Fibroblast of the conjunctiva (primary cell): ENCODE measurements around the gene PLB1.

Experiments
- DNase-seq: peaks from one replicate; pipeline ENCODE4 v3.0.0-alpha.2; 2010; ENCODE audit warnings: low read depth

The PLB1 gene

GRCh38 chr2:28565720-28566295 is 69.9 kb downstream of the PLB1 start:
- DNase-seq = no peak

GRCh38 chr2:28566521-28567041 is 70.7 kb downstream of the PLB1 start:
- peak; percentile 59 for DNase-seq

GRCh38 chr2:28567061-28567471 is 71.2 kb downstream of the PLB1 start:
- no peak for DNase-seq

- DNase-seq = no peak
Measured at GRCh38 chr2:28568036-28568435, 72.2 kb downstream of the PLB1 start.

GRCh38 chr2:28568533-28568932 is 72.7 kb downstream of the PLB1 start:
- DNase-seq = no peak

GRCh38 chr2:28570431-28570830 is 74.6 kb downstream of the PLB1 start:
- DNase-seq = no peak

GRCh38 chr2:28576714-28577113 is 80.9 kb downstream of the PLB1 start:
- no peak for DNase-seq

- no peak for DNase-seq
Measured at GRCh38 chr2:28577791-28578680, 82.2 kb downstream of the PLB1 start.

GRCh38 chr2:28578774-28579173 is 82.9 kb downstream of the PLB1 start:
- DNase-seq = no peak

- DNase-seq = no peak
Measured at GRCh38 chr2:28579606-28580005, 83.7 kb downstream of the PLB1 start.

GRCh38 chr2:28580078-28580477 is 84.2 kb downstream of the PLB1 start:
- DNase-seq = no peak

GRCh38 chr2:28581312-28581711 is 85.5 kb downstream of the PLB1 start:
- no peak for DNase-seq

- DNase-seq = no peak
Measured at GRCh38 chr2:28582152-28582551, 86.3 kb downstream of the PLB1 start.

GRCh38 chr2:28582595-28582994 is 86.7 kb downstream of the PLB1 start:
- DNase-seq = no peak

- peak; percentile 90 for DNase-seq
Measured at GRCh38 chr2:28583899-28584553, 88.2 kb downstream of the PLB1 start.

GRCh38 chr2:28586867-28587266 is 91.0 kb downstream of the PLB1 start:
- DNase-seq = no peak

- no peak for DNase-seq
Measured at GRCh38 chr2:28587526-28588291, 91.8 kb downstream of the PLB1 start.

GRCh38 chr2:28588292-28588670 is 92.4 kb downstream of the PLB1 start:
- no peak for DNase-seq

GRCh38 chr2:28589746-28590463 is 94.0 kb downstream of the PLB1 start:
- DNase-seq = no peak

- no peak for DNase-seq
Measured at GRCh38 chr2:28590496-28591301, 94.8 kb downstream of the PLB1 start.
